Memory B cell (primary cell): ENCODE results near the gene LMNB1.
A peak's percentile ranks its signal among the peaks of the same experiment; 100 is the strongest.
"Not testable (repeated sequence)": the region's sequence is repeated elsewhere in the genome, so short reads cannot be mapped to it uniquely, and the experiment has no call there.

Experiments used
- ATAC-seq: fragments of 150-1000 bp; cut with Tn5 transposase; 2 replicates; pipeline ENCODE4 v1.10.0; 2021; ENCODE audit warnings: low read depth, mild to moderate bottlenecking, moderate library complexity
- DNase-seq, 2 donors: peaks; one replicate each; pipeline ENCODE4 v3.0.0; 2022; ENCODE audit warnings: low spot score in 2 of 2
- H3K27ac Mint-ChIP-seq: one replicate; pipeline ENCODE4 v1.8.0; 2022; ENCODE audit warnings: mild to moderate bottlenecking, moderate library complexity, mixed read lengths
- H3K27me3 Mint-ChIP-seq: one replicate; pipeline ENCODE4 v1.8.0; 2022; ENCODE audit warnings: mixed read lengths
- H3K36me3 Mint-ChIP-seq: one replicate; pipeline ENCODE4 v1.8.0; 2022; ENCODE audit warnings: mild to moderate bottlenecking, mixed read lengths
- H3K4me1 Mint-ChIP-seq: one replicate; pipeline ENCODE4 v1.8.0; 2022; ENCODE audit warnings: mixed read lengths
- H3K4me3 Mint-ChIP-seq: one replicate; pipeline ENCODE4 v1.8.0; 2022; ENCODE audit warnings: mild to moderate bottlenecking, moderate library complexity, mixed read lengths
- H3K9me3 Mint-ChIP-seq: one replicate; pipeline ENCODE4 v1.8.0; 2022; ENCODE audit warnings: mixed read lengths

LMNB1 gene

GRCh38 chr5:126776499-126777256, at the start of gene LMNB1:
TSS of gene LMNB1 (plus strand) at chr5:126777136. CDS start at chr5:126777509, 373 bp downstream.
- H3K36me3 Mint-ChIP-seq = no peaks in the 10 kb centered on the region

GRCh38 chr5:126732716-126733115, 44.2 kb upstream of the LMNB1 start:
- H3K4me1 Mint-ChIP-seq = peaks cover 3% of the 10 kb centered on the region
- no peak overlapping the region for H3K27ac Mint-ChIP-seq
- no peak overlapping the region for H3K4me3 Mint-ChIP-seq
- no peaks in the 10 kb centered on the region for H3K9me3 Mint-ChIP-seq
- no peaks in the 10 kb centered on the region for H3K27me3 Mint-ChIP-seq
- H3K36me3 Mint-ChIP-seq = no peaks in the 10 kb centered on the region
- no peak for DNase-seq
- ATAC-seq = no peak

More at GRCh38 chr5:126776499-126777256, at the start of gene LMNB1:
- ATAC-seq (peak; percentile 72), DNase-seq (peak; percentile 92 to 95)
- Mint-ChIP-seq H3K27me3 (no peaks in the 10 kb centered on the region), H3K4me3 (peak within 1 kb of the TSS; percentile 90), H3K9me3 (no peaks in the 10 kb centered on the region), H3K27ac (peak within 1 kb of the TSS; percentile 90), H3K4me1 (peaks cover 12% of the 10 kb centered on the region)

DNA sequence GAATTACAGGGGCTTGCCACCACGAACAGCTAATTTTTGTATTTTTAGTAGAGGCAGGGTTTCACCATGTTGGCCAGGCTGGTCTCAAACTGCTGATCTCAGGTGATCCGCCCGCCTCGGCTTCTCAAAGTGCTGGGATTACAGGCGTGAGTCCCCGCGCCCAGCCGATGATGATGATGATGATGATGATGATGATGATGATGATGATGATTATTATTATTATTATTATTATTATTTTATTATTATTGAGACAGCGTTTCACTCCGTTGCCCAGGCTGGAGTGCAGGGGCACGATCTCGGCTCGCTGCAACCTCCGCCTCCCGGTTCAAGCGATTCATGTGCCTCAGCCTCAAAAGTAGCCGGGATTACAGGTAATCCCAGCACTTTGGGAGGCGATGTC, 42.4 kb upstream of the LMNB1 start:
- H3K4me3 Mint-ChIP-seq, DNase-seq, H3K36me3 Mint-ChIP-seq, H3K9me3 Mint-ChIP-seq, H3K4me1 Mint-ChIP-seq, H3K27me3 Mint-ChIP-seq, H3K27ac Mint-ChIP-seq, ATAC-seq: not testable (repeated sequence)

DNA sequence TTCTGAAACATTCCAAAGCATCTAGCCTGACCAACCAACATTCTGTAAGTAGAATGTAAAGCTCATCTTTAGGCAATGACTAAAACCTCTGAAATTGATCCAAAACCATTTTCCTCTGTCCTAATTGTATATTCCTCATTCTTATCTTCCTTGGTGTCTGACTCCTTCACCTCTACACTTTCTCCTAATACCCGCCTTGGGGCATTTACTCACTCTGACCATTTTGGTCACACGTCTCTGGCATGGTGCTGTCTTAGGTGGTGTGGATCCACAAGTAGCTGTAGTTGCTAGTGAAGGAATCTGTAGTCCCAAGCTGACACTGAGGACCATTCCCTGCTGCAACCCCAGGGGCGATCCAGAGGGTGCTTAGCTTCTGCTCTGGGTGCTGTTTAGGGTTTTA, 40.8 kb upstream of the LMNB1 start:
- no peak overlapping the region for H3K27ac Mint-ChIP-seq

DNA sequence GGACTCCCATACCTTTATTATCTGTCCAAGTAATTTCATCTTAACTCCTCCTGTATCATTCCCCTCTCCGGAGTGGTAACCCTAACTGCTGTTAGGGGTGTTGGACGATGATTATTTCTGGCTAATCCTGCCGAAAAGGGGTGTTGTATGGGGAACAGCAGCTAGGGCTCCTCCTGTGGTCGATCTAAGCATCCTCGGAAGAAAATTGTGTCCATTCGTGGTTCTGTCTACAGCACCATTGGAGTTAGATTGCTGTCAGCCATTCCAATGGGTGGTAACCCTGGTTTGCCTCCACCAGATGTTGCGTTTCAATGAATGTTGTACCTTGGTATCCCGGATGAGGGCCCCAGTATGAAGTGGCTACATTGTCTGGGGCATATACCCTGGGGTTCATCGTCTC, 35.6 kb upstream of the LMNB1 start:
- no peaks in the 10 kb centered on the region for H3K9me3 Mint-ChIP-seq
- H3K36me3 Mint-ChIP-seq = no peaks in the 10 kb centered on the region
- peaks cover 6% of the 10 kb centered on the region for H3K27me3 Mint-ChIP-seq
- H3K4me3 Mint-ChIP-seq = no peak overlapping the region
- no peak overlapping the region for H3K27ac Mint-ChIP-seq
- DNase-seq (no peak), ATAC-seq (no peak)
- H3K4me1 Mint-ChIP-seq = no peaks in the 10 kb centered on the region

More for the DNA sequence above, 40.8 kb upstream of the LMNB1 start:
- Mint-ChIP-seq H3K36me3 (no peaks in the 10 kb centered on the region), H3K27me3 (no peaks in the 10 kb centered on the region), H3K9me3 (no peaks in the 10 kb centered on the region), H3K4me1 (no peaks in the 10 kb centered on the region), H3K4me3 (no peak overlapping the region)
- DNase-seq = no peak
- ATAC-seq = no peak

DNA sequence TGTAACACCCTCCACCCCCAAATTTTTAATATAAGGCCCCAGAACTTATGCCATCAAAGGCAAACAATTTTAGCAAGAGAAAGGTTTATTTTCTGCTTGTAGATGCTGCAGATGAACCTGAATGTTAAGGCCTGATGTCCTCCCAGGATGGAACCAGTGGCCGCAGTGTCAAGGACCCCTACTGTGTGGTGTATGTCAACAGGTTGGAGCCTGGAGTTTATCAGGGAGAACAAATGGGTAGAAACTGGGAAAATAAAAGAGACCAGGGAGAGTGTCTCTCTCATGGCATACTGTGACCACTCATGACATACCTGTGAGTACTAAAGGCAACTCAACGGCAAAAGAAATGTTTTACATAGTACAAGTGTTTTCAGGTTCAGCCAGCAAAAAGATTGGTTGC, 34.5 kb upstream of the LMNB1 start:
- peaks cover 6% of the 10 kb centered on the region for H3K27me3 Mint-ChIP-seq
- H3K36me3 Mint-ChIP-seq = no peaks in the 10 kb centered on the region
- no peak overlapping the region for H3K4me3 Mint-ChIP-seq
- no peak overlapping the region for H3K27ac Mint-ChIP-seq
- H3K9me3 Mint-ChIP-seq = no peaks in the 10 kb centered on the region
- DNase-seq (no peak), ATAC-seq (no peak)
- H3K4me1 Mint-ChIP-seq = no peaks in the 10 kb centered on the region

DNA sequence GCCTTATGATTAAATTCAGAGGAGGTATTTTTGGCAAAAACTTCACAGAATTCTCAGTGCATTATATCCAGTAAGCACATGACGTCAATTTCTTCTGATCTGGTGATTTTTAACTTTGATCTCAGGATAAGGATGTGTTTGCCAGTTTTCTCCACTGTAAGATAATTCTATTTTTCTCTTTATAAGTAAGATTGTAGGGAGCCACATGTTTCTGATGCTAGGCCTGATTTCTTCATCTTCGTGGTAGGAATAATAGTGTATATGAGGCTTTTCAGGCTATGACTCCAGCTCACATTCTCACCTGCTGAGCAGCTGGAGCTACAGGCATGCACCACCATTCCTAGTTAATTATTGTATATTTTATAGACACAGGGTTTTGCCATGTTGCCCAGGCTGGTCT, 32.1 kb upstream of the LMNB1 start:
- ATAC-seq (no peak), DNase-seq (no peak)
- Mint-ChIP-seq H3K4me1 (peaks cover 11% of the 10 kb centered on the region), H3K27me3 (peaks cover 6% of the 10 kb centered on the region), H3K36me3 (no peaks in the 10 kb centered on the region), H3K4me3 (no peak overlapping the region), H3K9me3 (no peaks in the 10 kb centered on the region), H3K27ac (no peak overlapping the region)

GRCh38 chr5:126745259-126745992, 31.5 kb upstream of the LMNB1 start:
- no peak overlapping the region for H3K27ac Mint-ChIP-seq
- peaks cover 11% of the 10 kb centered on the region for H3K4me1 Mint-ChIP-seq
- no peaks in the 10 kb centered on the region for H3K36me3 Mint-ChIP-seq
- ATAC-seq (no peak), DNase-seq (no peak)
- H3K4me3 Mint-ChIP-seq = no peak overlapping the region
- no peaks in the 10 kb centered on the region for H3K9me3 Mint-ChIP-seq
- H3K27me3 Mint-ChIP-seq = peaks cover 6% of the 10 kb centered on the region

GRCh38 chr5:126746290-126746689, 30.6 kb upstream of the LMNB1 start:
- ATAC-seq (no peak), DNase-seq (no peak)
- Mint-ChIP-seq H3K27me3 (peaks cover 5% of the 10 kb centered on the region), H3K4me3 (no peak overlapping the region), H3K27ac (no peak overlapping the region), H3K9me3 (no peaks in the 10 kb centered on the region), H3K4me1 (peaks cover 11% of the 10 kb centered on the region), H3K36me3 (no peaks in the 10 kb centered on the region)

DNA sequence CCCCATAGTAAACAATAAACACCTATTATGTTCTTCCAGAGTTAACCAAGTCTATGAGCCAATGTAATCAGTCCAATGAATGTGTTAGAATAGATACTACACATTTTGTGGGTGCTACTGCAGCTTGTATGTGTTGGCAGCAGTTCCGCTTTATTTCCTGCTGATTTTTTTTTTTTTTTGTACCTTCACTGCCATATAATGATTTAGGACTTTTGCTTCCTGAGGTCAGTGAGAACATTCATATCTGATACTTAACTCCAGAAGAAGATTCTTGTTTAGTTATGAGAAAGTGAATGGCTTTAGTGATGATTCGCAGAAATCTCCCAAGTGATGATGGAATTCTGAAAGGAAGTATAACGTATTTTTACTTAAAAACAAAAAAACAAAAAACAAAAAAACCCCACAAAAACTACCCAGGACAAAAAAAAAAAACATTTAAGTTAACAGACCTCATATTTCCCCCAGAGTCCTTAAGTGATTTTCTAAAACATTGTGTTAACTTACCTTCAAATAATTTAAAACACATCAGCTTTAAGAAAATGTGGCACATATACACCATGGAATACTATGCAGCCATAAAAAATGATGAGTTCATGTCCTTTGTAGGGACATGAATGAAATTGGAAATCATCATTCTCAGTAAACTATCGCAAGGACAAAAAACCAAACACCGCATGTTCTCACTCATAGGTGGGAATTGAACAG, 24.7 kb upstream of the LMNB1 start:
- Mint-ChIP-seq H3K36me3 (no peaks in the 10 kb centered on the region), H3K4me1 (peaks cover 11% of the 10 kb centered on the region), H3K27ac (no peak overlapping the region), H3K9me3 (no peaks in the 10 kb centered on the region), H3K27me3 (no peaks in the 10 kb centered on the region), H3K4me3 (no peak overlapping the region)
- DNase-seq (no peak), ATAC-seq (no peak)

GRCh38 chr5:126753227-126753626, 23.7 kb upstream of the LMNB1 start:
- ATAC-seq (no peak), DNase-seq (no peak)
- no peaks in the 10 kb centered on the region for H3K9me3 Mint-ChIP-seq
- no peaks in the 10 kb centered on the region for H3K27me3 Mint-ChIP-seq
- peaks cover 7% of the 10 kb centered on the region for H3K4me1 Mint-ChIP-seq
- H3K27ac Mint-ChIP-seq = no peak overlapping the region
- no peak overlapping the region for H3K4me3 Mint-ChIP-seq
- no peaks in the 10 kb centered on the region for H3K36me3 Mint-ChIP-seq

- DNase-seq (no peak), ATAC-seq (no peak)
- H3K27ac Mint-ChIP-seq = no peak overlapping the region
- H3K27me3 Mint-ChIP-seq = no peaks in the 10 kb centered on the region
- no peaks in the 10 kb centered on the region for H3K36me3 Mint-ChIP-seq
- H3K4me1 Mint-ChIP-seq = peaks cover 7% of the 10 kb centered on the region
- H3K4me3 Mint-ChIP-seq = no peak overlapping the region
- no peaks in the 10 kb centered on the region for H3K9me3 Mint-ChIP-seq
These were observed 22.3 kb upstream of the LMNB1 start for GRCh38 chr5:126754609-126755008.

DNA sequence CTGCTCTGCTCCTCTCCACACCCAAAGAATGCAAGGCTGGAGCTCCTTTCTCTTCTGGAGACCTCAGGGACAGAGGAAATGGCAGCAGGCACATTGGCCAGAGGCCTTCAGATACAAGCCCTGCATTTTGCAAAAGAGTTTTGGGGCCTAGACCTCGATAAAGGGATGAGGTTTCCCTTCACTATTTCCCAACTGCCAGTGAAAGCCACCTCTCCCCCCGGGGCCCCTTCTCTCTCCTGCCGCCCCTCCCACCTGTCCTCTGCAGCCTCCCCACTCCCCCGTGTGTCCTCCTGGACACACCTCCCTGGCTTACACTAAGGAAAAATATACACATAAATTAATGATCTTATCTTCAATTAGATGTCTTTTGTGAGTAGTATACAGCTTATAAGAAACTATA, 21.3 kb upstream of the LMNB1 start:
- peaks cover 7% of the 10 kb centered on the region for H3K4me1 Mint-ChIP-seq
- H3K9me3 Mint-ChIP-seq = no peaks in the 10 kb centered on the region
- no peak overlapping the region for H3K27ac Mint-ChIP-seq

DNA sequence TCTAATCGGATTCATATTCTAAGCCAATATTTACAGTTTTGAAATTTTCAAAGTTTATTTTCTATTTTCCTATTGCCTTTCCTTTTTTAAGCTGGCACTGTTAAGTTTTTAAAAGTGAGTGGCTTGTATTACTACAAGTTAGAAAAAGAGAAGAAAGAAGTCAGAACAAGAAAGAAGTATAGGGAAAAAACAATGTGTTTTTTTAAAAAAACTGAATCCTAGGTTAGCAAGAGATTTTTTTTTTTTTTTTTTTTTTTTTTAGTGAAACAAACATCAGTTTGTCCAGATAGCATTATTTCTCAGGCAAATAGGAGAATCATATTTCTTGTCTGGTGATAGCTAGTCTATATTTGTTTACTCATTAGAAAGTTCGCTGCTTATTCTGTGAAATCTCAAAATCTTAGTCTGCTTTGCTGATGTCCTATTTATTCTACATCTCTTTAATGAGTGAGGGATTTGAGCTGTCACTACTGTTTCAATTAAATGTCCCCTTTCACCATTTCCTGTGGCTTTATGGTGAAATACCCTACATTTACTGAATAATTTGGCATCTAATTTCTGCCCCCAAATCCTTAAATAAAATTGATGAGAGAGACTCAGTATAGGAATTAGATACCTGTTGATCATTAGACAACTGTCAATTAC, 19.1 kb upstream of the LMNB1 start:
- DNase-seq (no peak), ATAC-seq (no peak)
- H3K27me3 Mint-ChIP-seq = no peaks in the 10 kb centered on the region
- H3K36me3 Mint-ChIP-seq = no peaks in the 10 kb centered on the region
- peaks cover 15% of the 10 kb centered on the region for H3K4me1 Mint-ChIP-seq
- H3K9me3 Mint-ChIP-seq = no peaks in the 10 kb centered on the region
- H3K4me3 Mint-ChIP-seq = peak overlapping the region; percentile 69
- peak overlapping the region; percentile 4 for H3K27ac Mint-ChIP-seq

More for the DNA sequence above, 21.3 kb upstream of the LMNB1 start:
- no peaks in the 10 kb centered on the region for H3K27me3 Mint-ChIP-seq
- DNase-seq (no peak), ATAC-seq (no peak)
- H3K4me3 Mint-ChIP-seq = no peak overlapping the region
- H3K36me3 Mint-ChIP-seq = no peaks in the 10 kb centered on the region
